ENCODE measurements around the gene RNF149.

Gene RNF149

DNA sequence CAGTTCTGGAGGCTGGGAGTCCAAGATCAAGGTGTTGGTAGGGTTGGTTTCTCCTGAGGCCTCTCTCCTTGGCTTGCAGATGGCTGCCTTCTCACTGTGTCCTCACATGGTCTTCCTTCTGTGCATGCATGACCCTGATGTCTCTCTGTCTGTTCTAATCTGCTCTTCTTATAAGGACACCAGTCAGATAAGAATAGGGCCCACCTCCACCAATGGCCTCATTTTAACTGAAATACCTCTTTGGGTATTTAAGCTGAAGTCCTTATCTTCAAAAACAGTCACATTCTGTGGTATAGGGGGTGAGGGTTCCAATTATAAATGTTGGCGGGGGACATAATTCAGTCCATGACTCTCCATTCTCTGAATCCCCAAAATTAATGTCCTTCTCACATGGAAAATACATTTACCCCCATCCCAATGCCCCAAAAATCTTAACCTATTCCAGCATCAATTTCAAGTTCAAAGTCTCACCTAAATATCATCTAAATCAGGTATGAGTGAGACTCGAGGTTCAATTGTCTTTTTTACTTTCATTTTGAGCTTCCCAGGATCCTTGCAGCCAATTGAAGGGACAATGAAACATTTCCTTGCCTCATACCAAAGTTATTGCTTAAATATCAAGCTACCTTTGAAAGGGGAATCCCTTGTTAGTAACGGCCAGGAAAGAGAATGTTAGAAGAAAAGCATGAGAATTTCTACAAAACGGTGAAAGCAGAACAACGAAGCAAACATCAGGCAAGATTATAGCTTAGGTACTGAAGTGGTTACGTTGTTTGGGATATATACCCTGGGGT lies 76.4 kb downstream of the RNF149 start:
- no peak overlapping the region for H3K27ac ChIP-seq
- TF ChIP-seq, protein P1, sequence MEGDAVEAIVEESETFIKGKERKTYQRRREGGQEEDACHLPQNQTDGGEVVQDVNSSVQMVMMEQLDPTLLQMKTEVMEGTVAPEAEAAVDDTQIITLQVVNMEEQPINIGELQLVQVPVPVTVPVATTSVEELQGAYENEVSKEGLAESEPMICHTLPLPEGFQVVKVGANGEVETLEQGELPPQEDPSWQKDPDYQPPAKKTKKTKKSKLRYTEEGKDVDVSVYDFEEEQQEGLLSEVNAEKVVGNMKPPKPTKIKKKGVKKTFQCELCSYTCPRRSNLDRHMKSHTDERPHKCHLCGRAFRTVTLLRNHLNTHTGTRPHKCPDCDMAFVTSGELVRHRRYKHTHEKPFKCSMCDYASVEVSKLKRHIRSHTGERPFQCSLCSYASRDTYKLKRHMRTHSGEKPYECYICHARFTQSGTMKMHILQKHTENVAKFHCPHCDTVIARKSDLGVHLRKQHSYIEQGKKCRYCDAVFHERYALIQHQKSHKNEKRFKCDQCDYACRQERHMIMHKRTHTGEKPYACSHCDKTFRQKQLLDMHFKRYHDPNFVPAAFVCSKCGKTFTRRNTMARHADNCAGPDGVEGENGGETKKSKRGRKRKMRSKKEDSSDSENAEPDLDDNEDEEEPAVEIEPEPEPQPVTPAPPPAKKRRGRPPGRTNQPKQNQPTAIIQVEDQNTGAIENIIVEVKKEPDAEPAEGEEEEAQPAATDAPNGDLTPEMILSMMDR (conservative IDR thresholded peaks at IDR 0.05), result no peak

GRCh38 chr2:101231240-101231639 lies 77.3 kb downstream of the RNF149 start:
- TF ChIP-seq, protein P1 (conservative IDR thresholded peaks at IDR 0.05), result no peak
- H3K27ac ChIP-seq, result no peak overlapping the region

DNA sequence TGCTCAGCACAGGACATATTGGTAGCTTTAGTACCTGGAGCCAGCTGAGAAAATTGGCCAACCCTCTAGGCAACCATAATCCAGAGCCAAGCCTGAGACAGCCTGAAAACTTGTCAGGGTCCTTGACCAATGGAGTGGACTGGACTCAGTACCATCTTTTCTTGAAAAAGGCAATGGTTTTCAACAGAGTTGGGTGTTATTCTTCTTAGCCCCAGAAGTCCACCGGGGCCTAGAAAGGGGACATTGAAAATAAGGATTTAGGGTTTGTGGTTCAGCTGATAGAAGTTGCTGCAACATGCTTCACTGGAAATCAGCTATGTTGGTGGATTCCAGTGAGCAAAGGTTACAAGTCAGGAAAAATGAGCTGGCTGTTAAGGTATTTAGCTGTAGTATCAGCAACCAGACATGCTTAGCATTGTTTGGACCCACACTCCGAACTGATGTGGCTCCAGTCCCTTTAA lies 77.9 kb downstream of the RNF149 start:
- TF ChIP-seq, protein P1 (conservative IDR thresholded peaks at IDR 0.05), result no peak
- no peak overlapping the region for H3K27ac ChIP-seq
